Large intestine (tissue), 3 donors: ENCODE measurements around the gene PATL2. TPM values are rescaled to one million over a fixed set of nuclear protein-coding genes. Genes with fewer than 3 reads are reported as not detected.
"Not testable (repeated sequence)": the region's sequence is repeated elsewhere in the genome, so short reads cannot be mapped to it uniquely, and the experiment has no call there.

Experiments used
- DNase-seq, 2 donors: peaks; one replicate each; pipeline versions ENCODE4 v3.0.0 to v3.0.0-alpha.2; 2013
- H3K27ac ChIP-seq: one replicate; pipeline ENCODE4 v1.5.1; 2013; ENCODE audit warnings: low read length
- H3K27me3 ChIP-seq: 2 replicates; pipeline ENCODE4 v1.6.1; 2013; ENCODE audit warnings: low read length; ENCODE audit not compliant: control insufficient read depth, insufficient read depth
- H3K36me3 ChIP-seq: 2 replicates; pipeline ENCODE4 v1.6.1; 2013; ENCODE audit warnings: low read length; ENCODE audit not compliant: control insufficient read depth, insufficient read depth
- H3K4me1 ChIP-seq: one replicate; pipeline ENCODE4 v1.6.1; 2013; ENCODE audit warnings: low read length; ENCODE audit not compliant: control insufficient read depth, insufficient read depth
- H3K4me3 ChIP-seq: one replicate; pipeline ENCODE4 v1.5.1; 2013; ENCODE audit warnings: low read length
- H3K9me3 ChIP-seq: one replicate; pipeline ENCODE4 v1.6.1; 2013; ENCODE audit warnings: mild to moderate bottlenecking, low read depth, low read length, moderate library complexity; ENCODE audit not compliant: control insufficient read depth
- WGBS: methylation state at CpG from one replicate; pipeline ENCODE4 v1.1.5; 2013; ENCODE audit warnings: low lambda C conversion rate; ENCODE audit not compliant: insufficient coverage; 5-methylcytosine and 5-hydroxymethylcytosine counted together
- polyA plus RNA-seq: library from polyadenylated mRNA; unstranded; fragments of 120-200 nt; gene quantifications from one replicate; pipeline ENCODE4 v1.2.1, GENCODE V29; 2013

The PATL2 gene
- polyA plus RNA-seq, 1 donor, result 2.3 TPM

GRCh38 chr15:44690245-44690644 lies 20.9 kb downstream of the PATL2 start:
- no CpG with 5 or more reads among the region's 1 CpG for WGBS
- H3K4me1 ChIP-seq, H3K27ac ChIP-seq, H3K4me3 ChIP-seq, H3K9me3 ChIP-seq, H3K27me3 ChIP-seq, H3K36me3 ChIP-seq, DNase-seq: not testable (repeated sequence)

GRCh38 chr15:44689318-44689717 lies 21.8 kb downstream of the PATL2 start:
- H3K4me3 ChIP-seq, H3K9me3 ChIP-seq, H3K4me1 ChIP-seq, H3K27me3 ChIP-seq, H3K36me3 ChIP-seq, H3K27ac ChIP-seq, DNase-seq: not testable (repeated sequence)
- no CpG with 5 or more reads among the region's 2 CpGs for WGBS

- H3K27ac ChIP-seq, H3K4me1 ChIP-seq, H3K9me3 ChIP-seq, H3K36me3 ChIP-seq, H3K27me3 ChIP-seq, H3K4me3 ChIP-seq: not testable (repeated sequence)
- WGBS, result no CpG with 5 or more reads among the region's 8 CpGs
- DNase-seq, result peak; percentile 76 to 81
Measured at GRCh38 chr15:44682809-44683682, 28.1 kb downstream of the PATL2 start.

GRCh38 chr15:44682211-44682610 lies 28.9 kb downstream of the PATL2 start:
- DNase-seq, result no peak
- no CpG with 5 or more reads among the region's 2 CpGs for WGBS
- H3K36me3 ChIP-seq, result no peaks in the 10 kb centered on the region
- H3K4me1 ChIP-seq, result peaks cover 8% of the 10 kb centered on the region
- H3K27me3 ChIP-seq, result no peaks in the 10 kb centered on the region
- H3K9me3 ChIP-seq, result no peaks in the 10 kb centered on the region
- H3K4me3 ChIP-seq, result no peak overlapping the region
- no peak overlapping the region for H3K27ac ChIP-seq

GRCh38 chr15:44676676-44677075 lies 34.4 kb downstream of the PATL2 start:
- Histone ChIP-seq H3K36me3 (no peaks in the 10 kb centered on the region), H3K27ac (no peak overlapping the region), H3K9me3 (no peaks in the 10 kb centered on the region), H3K4me3 (no peak overlapping the region), H3K27me3 (peaks cover 2% of the 10 kb centered on the region), H3K4me1 (no peaks in the 10 kb centered on the region)
- 43% methylated on average over 1 of the region's 7 CpGs for WGBS
- DNase-seq, result no peak

- Histone ChIP-seq H3K4me1 (no peaks in the 10 kb centered on the region), H3K27me3 (peaks cover 2% of the 10 kb centered on the region), H3K4me3 (no peak overlapping the region), H3K9me3 (no peaks in the 10 kb centered on the region), H3K27ac (no peak overlapping the region), H3K36me3 (no peaks in the 10 kb centered on the region)
- DNase-seq, result no peak
- no CpG with 5 or more reads among the region's 5 CpGs for WGBS
Measured at GRCh38 chr15:44675911-44676310, 35.2 kb downstream of the PATL2 start.

- Histone ChIP-seq H3K9me3 (no peaks in the 10 kb centered on the region), H3K36me3 (no peaks in the 10 kb centered on the region), H3K27ac (no peak overlapping the region), H3K4me3 (no peak overlapping the region), H3K4me1 (no peaks in the 10 kb centered on the region), H3K27me3 (peaks cover 2% of the 10 kb centered on the region)
- whole genome bisulfite sequencing, result no CpG with 5 or more reads among the region's 2 CpGs
- DNase-seq, result no peak
Measured at GRCh38 chr15:44673639-44674038, 37.5 kb downstream of the PATL2 start.

GRCh38 chr15:44670087-44670950 lies 40.8 kb downstream of the PATL2 start:
- H3K4me3 ChIP-seq, result no peak overlapping the region
- H3K27me3 ChIP-seq, result no peaks in the 10 kb centered on the region
- H3K36me3 ChIP-seq, result no peaks in the 10 kb centered on the region
- WGBS, result 100% methylated on average over 2 of the region's 6 CpGs
- no peaks in the 10 kb centered on the region for H3K4me1 ChIP-seq
- no peak for DNase-seq
- H3K27ac ChIP-seq, result no peak overlapping the region
- no peaks in the 10 kb centered on the region for H3K9me3 ChIP-seq

GRCh38 chr15:44668921-44669320 lies 42.2 kb downstream of the PATL2 start:
- peaks cover 2% of the 10 kb centered on the region for H3K4me1 ChIP-seq
- no peaks in the 10 kb centered on the region for H3K27me3 ChIP-seq
- H3K4me3 ChIP-seq, result no peak overlapping the region
- WGBS, result no CpG with 5 or more reads among the region's 2 CpGs
- no peaks in the 10 kb centered on the region for H3K36me3 ChIP-seq
- H3K27ac ChIP-seq, result no peak overlapping the region
- DNase-seq, result no peak
- no peaks in the 10 kb centered on the region for H3K9me3 ChIP-seq

- WGBS, result no CpG with 5 or more reads among the region's 3 CpGs
- no peak overlapping the region for H3K27ac ChIP-seq
Measured at GRCh38 chr15:44667039-44667360, 44.1 kb downstream of the PATL2 start.

More at GRCh38 chr15:44667039-44667360, 44.1 kb downstream of the PATL2 start:
- Histone ChIP-seq H3K4me1 (peaks cover 5% of the 10 kb centered on the region), H3K9me3 (no peaks in the 10 kb centered on the region), H3K27me3 (no peaks in the 10 kb centered on the region), H3K4me3 (no peak overlapping the region), H3K36me3 (no peaks in the 10 kb centered on the region)
- DNase-seq, result no peak
